Fibroblast of lung (primary cell): Measurements from ENCODE around the gene INHA.

Experiments
- EZH2 ChIP-seq: IDR thresholded peaks from 2 replicates; pipeline ENCODE4 v1.5.1; 2012; ENCODE audit warnings: low read length, control low read depth, mild to moderate bottlenecking; ENCODE audit errors: missing control alignments
- TF ChIP-seq, protein P1 (sequence below), 2 donors: IDR thresholded peaks in 1 of 2; conservative IDR thresholded peaks in 1 of 2; 1 replicate in 1 of 2; 2 replicates in 1 of 2; pipeline ENCODE4 v1.5.1; 2011 to 2012; ENCODE audit warnings: low read length in 2 of 2, control low read depth in 1 of 2, inconsistent platforms in 1 of 2, low read depth in 1 of 2, mild to moderate bottlenecking in 1 of 2

DNA sequence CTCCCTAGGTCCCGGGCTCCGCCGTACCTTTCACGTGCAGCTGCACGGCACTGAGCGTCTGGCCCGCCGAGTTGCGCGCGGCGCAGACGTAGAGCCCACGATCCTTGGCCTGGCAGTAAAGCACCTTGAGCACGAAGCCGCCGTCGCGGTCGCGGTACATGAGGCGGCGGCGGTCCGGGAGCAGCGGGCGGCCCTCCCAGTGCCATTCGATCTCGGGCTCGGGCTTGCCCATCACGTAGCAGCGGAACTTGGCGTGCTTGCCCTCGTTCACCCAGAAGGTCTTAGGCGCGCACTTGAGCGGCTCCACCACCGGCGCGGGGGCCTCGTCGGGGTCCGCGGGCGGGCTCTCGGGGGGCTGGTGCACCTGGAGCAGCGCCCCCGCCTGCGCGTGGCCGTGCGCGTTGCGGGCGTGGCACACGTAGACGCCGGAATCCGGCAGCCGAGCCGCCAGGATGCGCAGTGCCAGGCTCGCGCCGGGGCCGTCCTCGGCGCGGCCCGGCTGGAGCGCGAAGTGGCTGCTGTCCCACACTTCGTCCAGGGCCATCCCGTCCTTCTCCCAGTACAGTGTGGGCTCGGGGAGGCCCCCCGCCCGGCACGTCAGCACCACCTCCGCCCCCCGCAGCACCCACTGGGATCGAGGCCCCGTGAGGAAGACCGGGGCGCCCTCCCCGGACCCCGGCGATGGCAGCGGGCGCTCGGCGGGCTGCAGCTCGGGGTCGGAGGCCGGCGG lies 1.8 kb upstream of the INHA start:
- TF ChIP-seq, protein P1, sequence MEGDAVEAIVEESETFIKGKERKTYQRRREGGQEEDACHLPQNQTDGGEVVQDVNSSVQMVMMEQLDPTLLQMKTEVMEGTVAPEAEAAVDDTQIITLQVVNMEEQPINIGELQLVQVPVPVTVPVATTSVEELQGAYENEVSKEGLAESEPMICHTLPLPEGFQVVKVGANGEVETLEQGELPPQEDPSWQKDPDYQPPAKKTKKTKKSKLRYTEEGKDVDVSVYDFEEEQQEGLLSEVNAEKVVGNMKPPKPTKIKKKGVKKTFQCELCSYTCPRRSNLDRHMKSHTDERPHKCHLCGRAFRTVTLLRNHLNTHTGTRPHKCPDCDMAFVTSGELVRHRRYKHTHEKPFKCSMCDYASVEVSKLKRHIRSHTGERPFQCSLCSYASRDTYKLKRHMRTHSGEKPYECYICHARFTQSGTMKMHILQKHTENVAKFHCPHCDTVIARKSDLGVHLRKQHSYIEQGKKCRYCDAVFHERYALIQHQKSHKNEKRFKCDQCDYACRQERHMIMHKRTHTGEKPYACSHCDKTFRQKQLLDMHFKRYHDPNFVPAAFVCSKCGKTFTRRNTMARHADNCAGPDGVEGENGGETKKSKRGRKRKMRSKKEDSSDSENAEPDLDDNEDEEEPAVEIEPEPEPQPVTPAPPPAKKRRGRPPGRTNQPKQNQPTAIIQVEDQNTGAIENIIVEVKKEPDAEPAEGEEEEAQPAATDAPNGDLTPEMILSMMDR (conservative IDR thresholded peaks at IDR 0.05 in 1 of 2, IDR thresholded peaks at IDR 0.05 in 1 of 2; ENCODE audit: low read depth in 1 of 2, low read length in 2 of 2), result no peak
- TF ChIP-seq EZH2, result no peak
